Measurements from ENCODE around the gene ANXA5.
"Not testable (repeated sequence)": the region's sequence is repeated elsewhere in the genome, so short reads cannot be mapped to it uniquely, and the experiment has no call there.

Gene ANXA5

GRCh38 chr4:121737846-121738554 is 41.2 kb upstream of the ANXA5 start:
- no peak for DNase-seq
- CTCF ChIA-PET, result interaction anchor here (1.4 to 3.4 kb wide), 4 partner anchors 13 to 368 kb away, joined by 3 to 17 read pairs (median 7); no protein-coding TSS in a partner anchor
- Histone ChIP-seq H3K4me3 (ENCODE audit: control insufficient read depth in 1 of 7, extremely low read depth in 1 of 7, insufficient read depth in 4 of 7, low read depth in 2 of 7, low read length in 6 of 7) (no peak overlapping the region), H3K27ac (ENCODE audit: insufficient read depth in 1 of 2, low read depth in 1 of 2, low read length in 2 of 2, poor library complexity in 1 of 2, severe bottlenecking in 2 of 2) (no peak overlapping the region), H3K27me3 (replicated peaks in 2 of 5; ENCODE audit: control insufficient read depth in 4 of 5, insufficient read depth in 5 of 5, low read length in 4 of 5) (peaks cover 0 to 9% (median 0%) of the 10 kb centered on the region in 5 experiments), H3K36me3 (ENCODE audit: control insufficient read depth in 4 of 4, insufficient read depth in 4 of 4, low read length in 3 of 4) (no peaks in the 10 kb centered on the region), H3K9me3 (ENCODE audit: control extremely low read depth in 1 of 5, control insufficient read depth in 4 of 5, insufficient read depth in 2 of 5, low read depth in 1 of 5, low read length in 4 of 5) (no peaks in the 10 kb centered on the region), H3K4me1 (ENCODE audit: control extremely low read depth in 1 of 4, control insufficient read depth in 4 of 4, insufficient read depth in 4 of 4, low read length in 3 of 4) (no peaks in the 10 kb centered on the region)
- 95% methylated on average over 5 of the region's 10 CpGs for WGBS (ENCODE audit: insufficient coverage)
- POLR2A ChIA-PET, result no interaction called here

- Histone ChIP-seq H3K4me1 (ENCODE audit: control extremely low read depth in 1 of 4, control insufficient read depth in 4 of 4, insufficient read depth in 4 of 4, low read length in 3 of 4) (no peaks in the 10 kb centered on the region), H3K9me3 (ENCODE audit: control extremely low read depth in 1 of 5, control insufficient read depth in 4 of 5, insufficient read depth in 2 of 5, low read depth in 1 of 5, low read length in 4 of 5) (no peaks in the 10 kb centered on the region), H3K36me3 (ENCODE audit: control insufficient read depth in 4 of 4, insufficient read depth in 4 of 4, low read length in 3 of 4) (no peaks in the 10 kb centered on the region), H3K27ac (ENCODE audit: insufficient read depth in 1 of 2, low read depth in 1 of 2, low read length in 2 of 2, poor library complexity in 1 of 2, severe bottlenecking in 2 of 2) (no peak overlapping the region), H3K4me3 (ENCODE audit: control insufficient read depth in 1 of 7, extremely low read depth in 1 of 7, insufficient read depth in 4 of 7, low read depth in 2 of 7, low read length in 6 of 7) (no peak overlapping the region), H3K27me3 (replicated peaks in 2 of 5; ENCODE audit: control insufficient read depth in 4 of 5, insufficient read depth in 5 of 5, low read length in 4 of 5) (peaks cover 0 to 9% (median 0%) of the 10 kb centered on the region in 5 experiments)
- ChIA-PET POLR2A (no interaction called here), CTCF (interaction anchor here (0.8 to 3.4 kb wide), 7 partner anchors 12 to 464 kb away, joined by 3 to 17 read pairs (median 3); no protein-coding TSS in a partner anchor)
- peak; percentile 34 to 63 (median 55) for DNase-seq
- WGBS (ENCODE audit: insufficient coverage), result 100% methylated on average over 3 of the region's 5 CpGs
Observed at GRCh38 chr4:121736735-121737351, 40.1 kb upstream of the ANXA5 start.

GRCh38 chr4:121734571-121734970 is 37.8 kb upstream of the ANXA5 start:
- no peak for DNase-seq
- Histone ChIP-seq H3K36me3 (ENCODE audit: control insufficient read depth in 4 of 4, insufficient read depth in 4 of 4, low read length in 3 of 4) (no peaks in the 10 kb centered on the region), H3K4me1 (ENCODE audit: control extremely low read depth in 1 of 4, control insufficient read depth in 4 of 4, insufficient read depth in 4 of 4, low read length in 3 of 4) (no peaks in the 10 kb centered on the region), H3K4me3 (ENCODE audit: control insufficient read depth in 1 of 7, extremely low read depth in 1 of 7, insufficient read depth in 4 of 7, low read depth in 2 of 7, low read length in 6 of 7) (no peak overlapping the region), H3K9me3 (ENCODE audit: control extremely low read depth in 1 of 5, control insufficient read depth in 4 of 5, insufficient read depth in 2 of 5, low read depth in 1 of 5, low read length in 4 of 5) (no peaks in the 10 kb centered on the region), H3K27me3 (replicated peaks in 2 of 5; ENCODE audit: control insufficient read depth in 4 of 5, insufficient read depth in 5 of 5, low read length in 4 of 5) (peaks cover 0 to 5% (median 0%) of the 10 kb centered on the region in 5 experiments), H3K27ac (ENCODE audit: insufficient read depth in 1 of 2, low read depth in 1 of 2, low read length in 2 of 2, poor library complexity in 1 of 2, severe bottlenecking in 2 of 2) (no peak overlapping the region)
- WGBS (ENCODE audit: insufficient coverage), result no CpG with 5 or more reads among the region's 1 CpG
- CTCF ChIA-PET, result interaction anchor here (0.6 to 3.4 kb wide), 6 partner anchors 10 to 1064 kb away, joined by 3 to 17 read pairs (median 4); no protein-coding TSS in a partner anchor
- POLR2A ChIA-PET, result no interaction called here

GRCh38 chr4:121733942-121734341 is 37.2 kb upstream of the ANXA5 start:
- CTCF ChIA-PET, result interaction anchor here (0.7 to 0.9 kb wide), 2 partner anchors 45 to 363 kb away, joined by 3 read pairs; no protein-coding TSS in a partner anchor
- H3K4me1 ChIP-seq (ENCODE audit: control extremely low read depth in 1 of 4, control insufficient read depth in 4 of 4, insufficient read depth in 4 of 4, low read length in 3 of 4), result no peaks in the 10 kb centered on the region
- H3K27ac ChIP-seq (ENCODE audit: insufficient read depth in 1 of 2, low read depth in 1 of 2, low read length in 2 of 2, poor library complexity in 1 of 2, severe bottlenecking in 2 of 2), result no peak overlapping the region
- no peak overlapping the region for H3K4me3 ChIP-seq (ENCODE audit: control insufficient read depth in 1 of 7, extremely low read depth in 1 of 7, insufficient read depth in 4 of 7, low read depth in 2 of 7, low read length in 6 of 7)
- H3K27me3 ChIP-seq (replicated peaks in 2 of 5; ENCODE audit: control insufficient read depth in 4 of 5, insufficient read depth in 5 of 5, low read length in 4 of 5), result peaks cover 0 to 5% (median 0%) of the 10 kb centered on the region in 5 experiments
- POLR2A ChIA-PET, result no interaction called here
- H3K9me3 ChIP-seq (ENCODE audit: control extremely low read depth in 1 of 5, control insufficient read depth in 4 of 5, insufficient read depth in 2 of 5, low read depth in 1 of 5, low read length in 4 of 5), result no peaks in the 10 kb centered on the region
- no peak for DNase-seq
- 100% methylated on average over 1 of the region's 1 CpG for WGBS (ENCODE audit: insufficient coverage)
- H3K36me3 ChIP-seq (ENCODE audit: control insufficient read depth in 4 of 4, insufficient read depth in 4 of 4, low read length in 3 of 4), result no peaks in the 10 kb centered on the region

GRCh38 chr4:121729753-121730152 is 33.0 kb upstream of the ANXA5 start:
- H3K27me3 ChIP-seq (replicated peaks in 2 of 5; ENCODE audit: control insufficient read depth in 4 of 5, insufficient read depth in 5 of 5, low read length in 4 of 5); DNase-seq; H3K36me3 ChIP-seq (ENCODE audit: control insufficient read depth in 4 of 4, insufficient read depth in 4 of 4, low read length in 3 of 4); CTCF ChIA-PET; H3K4me3 ChIP-seq (ENCODE audit: control insufficient read depth in 1 of 7, extremely low read depth in 1 of 7, insufficient read depth in 4 of 7, low read depth in 2 of 7, low read length in 6 of 7); H3K9me3 ChIP-seq (ENCODE audit: control extremely low read depth in 1 of 5, control insufficient read depth in 4 of 5, insufficient read depth in 2 of 5, low read depth in 1 of 5, low read length in 4 of 5); H3K4me1 ChIP-seq (ENCODE audit: control extremely low read depth in 1 of 4, control insufficient read depth in 4 of 4, insufficient read depth in 4 of 4, low read length in 3 of 4); H3K27ac ChIP-seq (ENCODE audit: insufficient read depth in 1 of 2, low read depth in 1 of 2, low read length in 2 of 2, poor library complexity in 1 of 2, severe bottlenecking in 2 of 2); POLR2A ChIA-PET: not testable (repeated sequence)
- WGBS (ENCODE audit: insufficient coverage), result 90% methylated on average over 1 of the region's 2 CpGs

GRCh38 chr4:121728798-121729226 is 32.0 kb upstream of the ANXA5 start:
- CTCF ChIA-PET, result interaction anchor here (1.7 kb wide), 1 partner anchor 13 kb away, joined by 6 read pairs; no protein-coding TSS in a partner anchor
- Histone ChIP-seq H3K27me3 (replicated peaks in 2 of 5; ENCODE audit: control insufficient read depth in 4 of 5, insufficient read depth in 5 of 5, low read length in 4 of 5) (peaks cover 0 to 3% (median 0%) of the 10 kb centered on the region in 5 experiments), H3K9me3 (ENCODE audit: control extremely low read depth in 1 of 5, control insufficient read depth in 4 of 5, insufficient read depth in 2 of 5, low read depth in 1 of 5, low read length in 4 of 5) (no peaks in the 10 kb centered on the region), H3K4me1 (ENCODE audit: control extremely low read depth in 1 of 4, control insufficient read depth in 4 of 4, insufficient read depth in 4 of 4, low read length in 3 of 4) (no peaks in the 10 kb centered on the region), H3K36me3 (ENCODE audit: control insufficient read depth in 4 of 4, insufficient read depth in 4 of 4, low read length in 3 of 4) (no peaks in the 10 kb centered on the region), H3K27ac (ENCODE audit: insufficient read depth in 1 of 2, low read depth in 1 of 2, low read length in 2 of 2, poor library complexity in 1 of 2, severe bottlenecking in 2 of 2) (no peak overlapping the region), H3K4me3 (ENCODE audit: control insufficient read depth in 1 of 7, extremely low read depth in 1 of 7, insufficient read depth in 4 of 7, low read depth in 2 of 7, low read length in 6 of 7) (no peak overlapping the region)
- no CpG with 5 or more reads among the region's 3 CpGs for WGBS (ENCODE audit: insufficient coverage)
- DNase-seq, result no peak
- POLR2A ChIA-PET, result no interaction called here

- H3K36me3 ChIP-seq (ENCODE audit: control insufficient read depth in 4 of 4, insufficient read depth in 4 of 4, low read length in 3 of 4), result no peaks in the 10 kb centered on the region
- no peak overlapping the region for H3K27ac ChIP-seq (ENCODE audit: insufficient read depth in 1 of 2, low read depth in 1 of 2, low read length in 2 of 2, poor library complexity in 1 of 2, severe bottlenecking in 2 of 2)
- H3K4me1 ChIP-seq (ENCODE audit: control extremely low read depth in 1 of 4, control insufficient read depth in 4 of 4, insufficient read depth in 4 of 4, low read length in 3 of 4), result no peaks in the 10 kb centered on the region
- CTCF ChIA-PET, result interaction anchor here (1.0 to 1.7 kb wide), 3 partner anchors 13 to 242 kb away, joined by 3 to 6 read pairs (median 3); no protein-coding TSS in a partner anchor
- H3K4me3 ChIP-seq (ENCODE audit: control insufficient read depth in 1 of 7, extremely low read depth in 1 of 7, insufficient read depth in 4 of 7, low read depth in 2 of 7, low read length in 6 of 7), result no peak overlapping the region
- no peak for DNase-seq
- WGBS (ENCODE audit: insufficient coverage), result no CpG with 5 or more reads among the region's 4 CpGs
- H3K9me3 ChIP-seq (ENCODE audit: control extremely low read depth in 1 of 5, control insufficient read depth in 4 of 5, insufficient read depth in 2 of 5, low read depth in 1 of 5, low read length in 4 of 5), result no peaks in the 10 kb centered on the region
- POLR2A ChIA-PET, result no interaction called here
- no peaks in the 10 kb centered on the region for H3K27me3 ChIP-seq (replicated peaks in 2 of 5; ENCODE audit: control insufficient read depth in 4 of 5, insufficient read depth in 5 of 5, low read length in 4 of 5)
Observed at GRCh38 chr4:121728066-121728465, 31.3 kb upstream of the ANXA5 start.
